Liver (tissue), 9 donors: ENCODE data around the gene ARSJ. TPM values are rescaled to one million over a fixed set of nuclear protein-coding genes. Genes with fewer than 3 reads are reported as not detected.

ENCODE experiments used
- DNase-seq: peaks from one replicate; pipeline ENCODE4 v3.0.0-alpha.2; 2017; ENCODE audit warnings: low spot score
- H3K27ac ChIP-seq, 2 donors: one replicate each; pipeline ENCODE4 v1.7.0; 2013; ENCODE audit warnings: inconsistent platforms in 2 of 2, low read length in 2 of 2, control low read depth in 1 of 2, low read depth in 1 of 2, mild to moderate bottlenecking in 1 of 2
- H3K27me3 ChIP-seq, 4 donors: one replicate each; pipeline versions ENCODE4 v1.6.1 to v1.7.0; 2013; ENCODE audit warnings: low read length in 3 of 4, inconsistent platforms in 1 of 4, mild to moderate bottlenecking in 1 of 4, moderate library complexity in 1 of 4; ENCODE audit not compliant: control insufficient read depth in 4 of 4, insufficient read depth in 4 of 4
- H3K36me3 ChIP-seq, 4 donors: one replicate each; pipeline versions ENCODE4 v1.6.1 to v1.7.0; 2013; ENCODE audit warnings: low read length in 3 of 4, mild to moderate bottlenecking in 3 of 4, low read depth in 1 of 4, moderate library complexity in 1 of 4; ENCODE audit not compliant: control insufficient read depth in 4 of 4, insufficient read depth in 3 of 4
- H3K4me1 ChIP-seq, 4 donors: one replicate each; pipeline versions ENCODE4 v1.6.1 to v1.7.0; 2013; ENCODE audit warnings: low read length in 3 of 4, mild to moderate bottlenecking in 3 of 4, moderate library complexity in 1 of 4; ENCODE audit not compliant: control insufficient read depth in 4 of 4, insufficient read depth in 4 of 4
- H3K4me3 ChIP-seq, 3 donors: one replicate each; pipeline versions ENCODE4 v1.6.1 to v1.7.0; 2013; ENCODE audit warnings: low read length in 3 of 3, control low read depth in 1 of 3, low read depth in 1 of 3, mild to moderate bottlenecking in 1 of 3
- H3K9ac ChIP-seq, 2 donors: one replicate each; pipeline ENCODE4 v1.7.0; 2013; ENCODE audit warnings: low read length in 2 of 2, mild to moderate bottlenecking in 2 of 2, moderate library complexity in 2 of 2, control low read depth in 1 of 2, low read depth in 1 of 2
- H3K9me3 ChIP-seq, 4 donors: one replicate each; pipeline versions ENCODE4 v1.6.1 to v1.7.0; 2013; ENCODE audit warnings: low read length in 3 of 4; ENCODE audit not compliant: control insufficient read depth in 4 of 4
- ATF3 ChIP-seq: IDR thresholded peaks from 2 replicates; pipeline ENCODE4 v1.6.1; 2016; ENCODE audit warnings: antibody characterized with exemption
- CTCF ChIP-seq: fragments of 150-350 bp; IDR thresholded peaks from 2 replicates; pipeline ENCODE4 v1.5.1; 2017; ENCODE audit warnings: improper control_type of control experiment, low read depth, low read length; ENCODE audit not compliant: missing input control
- FOXA2 ChIP-seq: IDR thresholded peaks from 2 replicates; pipeline ENCODE4 v1.6.1; 2016; ENCODE audit warnings: antibody characterized with exemption
- GABPA ChIP-seq, 2 donors: IDR thresholded peaks in 1 of 2; conservative IDR thresholded peaks in 1 of 2; 2 replicates each; pipeline ENCODE4 v1.6.1; 2016; ENCODE audit warnings: antibody characterized with exemption in 2 of 2, mild to moderate bottlenecking in 1 of 2, moderate library complexity in 1 of 2
- HNF4A ChIP-seq, 2 donors: conservative IDR thresholded peaks; 2 replicates each; pipeline ENCODE4 v1.6.1; 2016; ENCODE audit warnings: antibody characterized with exemption in 2 of 2, mild to moderate bottlenecking in 2 of 2
- HNF4G ChIP-seq: IDR thresholded peaks from 2 replicates; pipeline ENCODE4 v1.6.1; 2016; ENCODE audit warnings: antibody characterized with exemption
- JUND ChIP-seq, 2 donors: IDR thresholded peaks; 2 replicates each; pipeline ENCODE4 v1.6.1; 2016; ENCODE audit warnings: antibody characterized with exemption in 2 of 2
- MAX ChIP-seq: IDR thresholded peaks from 2 replicates; pipeline ENCODE4 v1.6.1; 2016; ENCODE audit warnings: antibody characterized with exemption
- NR2F2 ChIP-seq: IDR thresholded peaks from 2 replicates; pipeline ENCODE4 v1.6.1; 2016; ENCODE audit warnings: antibody characterized with exemption
- RAD21 ChIP-seq, 2 donors: IDR thresholded peaks; 2 replicates each; pipeline ENCODE4 v1.6.1; 2016; ENCODE audit warnings: antibody characterized with exemption in 2 of 2, mild to moderate bottlenecking in 2 of 2
- RXRA ChIP-seq, 2 donors: IDR thresholded peaks; 2 replicates each; pipeline ENCODE4 v1.6.1; 2017 to 2018; ENCODE audit warnings: antibody characterized with exemption in 2 of 2, mild to moderate bottlenecking in 1 of 2
- SP1 ChIP-seq: IDR thresholded peaks from 2 replicates; pipeline ENCODE4 v1.6.1; 2018; ENCODE audit warnings: antibody characterized with exemption, mild to moderate bottlenecking
- TAF1 ChIP-seq: conservative IDR thresholded peaks from 2 replicates; pipeline ENCODE4 v1.6.1; 2016; ENCODE audit warnings: antibody characterized with exemption, mild to moderate bottlenecking
- YY1 ChIP-seq: IDR thresholded peaks from 2 replicates; pipeline ENCODE4 v1.6.1; 2016; ENCODE audit warnings: antibody characterized with exemption, mild to moderate bottlenecking
- ZBTB33 ChIP-seq: IDR thresholded peaks from 2 replicates; pipeline ENCODE4 v1.6.1; 2016; ENCODE audit warnings: antibody characterized with exemption
- WGBS: extraction: QIAGEN DNeasy Blood & Tissue Kit; methylation state at CpG from one replicate; pipeline ENCODE4 v1.1.7; 2013; 5-methylcytosine and 5-hydroxymethylcytosine counted together
- polyA plus RNA-seq, 2 donors: library from polyadenylated mRNA; stranded (reverse) in 1 of 2; unstranded in 1 of 2; fragments of 200-250 nt in 1 of 2; fragments of >200 nt in 1 of 2; fragmentation: Nextera tagmentation in 1 of 2; extraction: Ambion mirVana in 1 of 2; gene quantifications; one replicate each; pipeline versions ENCODE4 v1.2.1 to v1.2.3, GENCODE V29; 2013 to 2015
- total RNA-seq, 2 donors: library from RNA; depleted of rRNA; stranded (reverse); fragments of >200 nt; gene quantifications; one replicate each; pipeline ENCODE4 v1.2.3, GENCODE V29; 2014
- donor health status: healthy.
- donor health status: healthy.
- donor health status: healthy.
- donor health status: healthy.
- donor health status: healthy.

The ARSJ gene
- total and polyA plus RNA-seq, 4 donors: 0.56 to 1.8 (median 0.95) TPM

- 99% methylated on average over 1 of the region's 1 CpG for WGBS
Observed at GRCh38 chr4:113943085-113943484, 36.4 kb downstream of the ARSJ start.

GRCh38 chr4:113941836-113942235 is 37.6 kb downstream of the ARSJ start:
- H3K9me3 ChIP-seq: no peaks in the 10 kb centered on the region
- no peak for DNase-seq
- H3K9ac ChIP-seq: no peak overlapping the region
- no peak overlapping the region for H3K4me3 ChIP-seq
- H3K36me3 ChIP-seq: no peaks in the 10 kb centered on the region
- H3K27ac ChIP-seq: no peak overlapping the region
- 85% methylated on average over 1 of the region's 1 CpG for WGBS
- no peaks in the 10 kb centered on the region for H3K27me3 ChIP-seq
- H3K4me1 ChIP-seq: no peaks in the 10 kb centered on the region
- TF ChIP-seq MAX: no peak
- TF ChIP-seq RXRA (IDR thresholded peaks at IDR 0.05): no peak
- no peak for TF ChIP-seq HNF4A (conservative IDR thresholded peaks at IDR 0.05)
- TF ChIP-seq TAF1: no peak
- no peak for TF ChIP-seq GABPA (IDR thresholded peaks at IDR 0.05 in 1 of 2, conservative IDR thresholded peaks at IDR 0.05 in 1 of 2)
- no peak for TF ChIP-seq NR2F2
- no peak for TF ChIP-seq JUND (IDR thresholded peaks at IDR 0.05)
- TF ChIP-seq ZBTB33: no peak
- TF ChIP-seq YY1: no peak
- no peak for TF ChIP-seq HNF4G
- TF ChIP-seq FOXA2: no peak
- TF ChIP-seq CTCF: no peak
- no peak for TF ChIP-seq SP1

More at GRCh38 chr4:113943085-113943484, 36.4 kb downstream of the ARSJ start:
- no peak for TF ChIP-seq CTCF
- no peak for TF ChIP-seq TAF1
- TF ChIP-seq SP1: no peak
- no peak for TF ChIP-seq ZBTB33
- no peak for TF ChIP-seq ATF3
- no peak for TF ChIP-seq HNF4A (conservative IDR thresholded peaks at IDR 0.05)
- TF ChIP-seq RAD21 (IDR thresholded peaks at IDR 0.05): no peak
- Histone ChIP-seq H3K4me3 (no peak overlapping the region), H3K27me3 (no peaks in the 10 kb centered on the region), H3K36me3 (no peaks in the 10 kb centered on the region), H3K9me3 (no peaks in the 10 kb centered on the region), H3K9ac (no peak overlapping the region), H3K27ac (no peak overlapping the region), H3K4me1 (no peaks in the 10 kb centered on the region)
- no peak for DNase-seq
